ENCODE measurements around the gene GTF2IRD1. TPM values are rescaled to one million over a fixed set of nuclear protein-coding genes. Genes with fewer than 3 reads are reported as not detected.
"Not testable (repeated sequence)": the region's sequence is repeated elsewhere in the genome, so short reads cannot be mapped to it uniquely, and the experiment has no call there.

The GTF2IRD1 gene
- total RNA-seq, 2 experiments from 2014 or later, result 0.34 to 1.3 TPM

DNA sequence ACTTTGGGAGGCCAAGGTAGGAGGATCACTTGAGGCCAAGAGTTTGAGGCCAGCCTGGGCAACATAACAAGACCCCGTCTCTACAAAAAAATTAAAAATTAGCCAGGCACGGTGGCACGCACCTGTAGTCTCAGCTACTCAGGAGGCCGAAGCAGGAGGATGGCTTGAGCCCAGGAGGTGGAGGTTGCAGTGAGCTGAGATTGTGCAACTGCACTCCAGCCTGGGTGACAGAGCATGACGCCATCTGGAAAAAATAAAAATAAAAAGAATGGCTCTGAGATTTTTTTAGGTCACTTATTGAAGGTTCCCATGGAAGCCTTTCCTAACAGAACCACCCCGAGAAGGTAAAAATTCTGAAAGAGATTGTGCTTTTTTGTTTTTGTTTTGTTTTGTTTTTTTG, 109.9 kb downstream of the GTF2IRD1 start:
- H3K4me1 Mint-ChIP-seq; H3K4me3 Mint-ChIP-seq; H3K27ac Mint-ChIP-seq; H3K36me3 Mint-ChIP-seq; H3K9me3 Mint-ChIP-seq; POLR2A ChIA-PET; DNase-seq; H3K27me3 Mint-ChIP-seq; ATAC-seq (ENCODE audit: low read depth): not testable (repeated sequence)

DNA sequence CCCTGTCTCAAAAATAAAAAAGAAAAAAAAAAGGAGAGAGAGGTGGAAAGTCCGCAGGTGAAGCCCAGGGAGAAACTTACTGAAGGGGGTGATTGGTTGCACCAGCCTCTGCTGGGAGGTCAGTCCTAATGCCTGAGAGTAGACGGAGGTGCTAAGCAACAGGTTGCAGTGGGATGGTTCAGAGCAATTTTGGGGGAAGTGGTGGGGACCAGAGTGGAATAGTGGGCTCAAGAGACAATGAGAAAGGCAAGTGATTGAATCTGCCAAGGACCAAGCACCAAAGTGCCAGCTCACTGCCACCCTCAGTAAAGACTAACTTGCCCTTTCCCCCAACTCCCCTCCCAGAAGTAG, 113.6 kb downstream of the GTF2IRD1 start:
- H3K9me3 Mint-ChIP-seq, result no peaks in the 10 kb centered on the region
- POLR2A ChIA-PET, result no interaction called here
- no peaks in the 10 kb centered on the region for H3K4me1 Mint-ChIP-seq
- H3K27me3 Mint-ChIP-seq, result peaks cover 5% of the 10 kb centered on the region
- ATAC-seq (ENCODE audit: low read depth), result no peak
- no peaks in the 10 kb centered on the region for H3K36me3 Mint-ChIP-seq
- no peak overlapping the region for H3K27ac Mint-ChIP-seq
- DNase-seq, result no peak
- no peak overlapping the region for H3K4me3 Mint-ChIP-seq

DNA sequence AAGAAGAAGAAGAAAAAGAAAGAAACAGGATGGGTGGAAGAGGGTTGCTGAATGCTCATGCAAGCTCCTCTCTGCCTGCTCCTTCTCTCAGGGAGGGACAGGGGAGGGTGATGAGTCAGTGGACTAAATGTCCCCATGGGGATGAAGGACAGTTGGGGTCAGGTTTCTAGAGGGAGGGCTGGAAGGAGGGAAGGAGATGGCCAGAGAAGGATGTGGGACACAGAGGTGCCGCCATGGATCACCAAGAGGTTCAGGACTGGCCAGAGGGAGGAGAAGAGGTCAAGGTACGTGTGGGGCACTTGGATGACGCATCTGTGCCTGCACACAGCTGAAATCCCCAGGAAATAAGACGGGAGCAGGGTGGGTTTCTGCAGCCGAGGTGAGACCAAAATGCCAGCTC, 115.0 kb downstream of the GTF2IRD1 start:
- peaks cover 5% of the 10 kb centered on the region for H3K27me3 Mint-ChIP-seq
- no peak overlapping the region for H3K4me3 Mint-ChIP-seq
- no peaks in the 10 kb centered on the region for H3K4me1 Mint-ChIP-seq
- H3K36me3 Mint-ChIP-seq, result no peaks in the 10 kb centered on the region
- H3K9me3 Mint-ChIP-seq, result no peaks in the 10 kb centered on the region
- H3K27ac Mint-ChIP-seq, result no peak overlapping the region
- POLR2A ChIA-PET, result no interaction called here
- DNase-seq (no peak), ATAC-seq (ENCODE audit: low read depth) (no peak)

DNA sequence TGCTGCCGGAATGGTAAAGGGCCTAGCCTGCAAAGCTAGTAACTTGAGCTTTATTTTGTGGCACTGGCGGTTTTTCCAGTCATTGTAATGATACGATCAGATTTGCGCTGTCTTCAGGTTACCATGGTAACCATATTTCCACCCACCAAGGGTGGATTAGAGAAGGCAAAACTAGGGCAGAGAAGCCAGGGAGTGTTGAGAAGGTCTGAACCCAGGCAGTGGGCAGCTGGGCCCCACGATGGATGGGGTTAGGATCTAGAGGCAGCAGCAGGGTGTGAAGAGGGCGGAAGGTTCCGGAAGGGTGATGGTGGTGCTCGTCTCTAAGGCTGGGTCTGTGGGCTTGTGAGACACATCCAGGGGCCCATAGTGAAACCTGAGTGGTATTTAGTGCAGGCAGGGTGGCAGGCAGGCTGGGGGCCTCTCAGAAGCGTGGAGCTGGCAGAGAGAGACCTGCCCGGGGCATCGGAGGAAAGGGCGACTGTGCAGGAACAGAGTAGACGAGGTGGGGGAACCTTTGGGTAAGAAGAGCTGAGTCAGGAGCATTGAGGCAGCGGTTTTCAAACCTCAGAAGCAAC, 115.9 kb downstream of the GTF2IRD1 start:
- Mint-ChIP-seq H3K36me3 (no peaks in the 10 kb centered on the region), H3K27me3 (peaks cover 5% of the 10 kb centered on the region), H3K9me3 (no peaks in the 10 kb centered on the region), H3K4me3 (no peak overlapping the region), H3K27ac (no peak overlapping the region), H3K4me1 (no peaks in the 10 kb centered on the region)
- POLR2A ChIA-PET, result no interaction called here
- DNase-seq, result no peak
- ATAC-seq (ENCODE audit: low read depth), result no peak

DNA sequence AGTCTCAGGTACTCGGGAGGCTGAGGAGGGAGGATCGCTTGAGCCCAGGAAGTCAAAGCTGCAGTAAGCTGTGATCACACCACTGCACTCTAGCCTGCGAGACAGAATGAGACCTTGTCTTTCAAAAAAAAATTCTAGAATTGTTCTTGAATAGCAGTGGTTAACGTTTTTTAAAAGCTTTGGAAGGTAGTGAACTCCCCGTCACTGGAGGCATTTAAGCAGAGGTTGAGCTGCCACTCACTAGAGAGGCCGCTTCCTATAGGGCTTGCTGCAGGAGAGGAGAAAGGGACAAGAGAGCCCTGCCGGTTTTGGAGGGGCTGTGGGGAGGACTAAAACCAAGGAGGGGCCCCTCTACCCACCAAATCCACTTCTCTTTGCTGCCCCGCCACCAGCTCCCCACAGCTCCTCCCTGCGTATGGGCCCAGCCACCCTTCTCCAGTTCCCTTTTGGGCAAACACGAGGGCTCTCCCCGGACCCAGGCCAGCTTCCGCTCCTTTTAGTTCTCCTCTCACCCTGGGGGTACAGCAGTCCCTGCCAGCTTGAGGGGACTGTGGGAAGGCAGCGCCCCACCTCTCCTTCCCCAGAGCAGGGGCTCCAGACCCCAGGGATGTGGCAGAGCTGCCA, 116.9 kb downstream of the GTF2IRD1 start:
- Mint-ChIP-seq H3K36me3 (no peaks in the 10 kb centered on the region), H3K27ac (no peak overlapping the region), H3K27me3 (peaks cover 5% of the 10 kb centered on the region), H3K4me1 (no peaks in the 10 kb centered on the region), H3K4me3 (no peak overlapping the region), H3K9me3 (no peaks in the 10 kb centered on the region)
- no peak for ATAC-seq (ENCODE audit: low read depth)
- no peak for DNase-seq
- POLR2A ChIA-PET, result interaction anchor here (0.7 kb wide), 1 partner anchor 559 kb away, joined by 3 read pairs; no protein-coding TSS in a partner anchor

DNA sequence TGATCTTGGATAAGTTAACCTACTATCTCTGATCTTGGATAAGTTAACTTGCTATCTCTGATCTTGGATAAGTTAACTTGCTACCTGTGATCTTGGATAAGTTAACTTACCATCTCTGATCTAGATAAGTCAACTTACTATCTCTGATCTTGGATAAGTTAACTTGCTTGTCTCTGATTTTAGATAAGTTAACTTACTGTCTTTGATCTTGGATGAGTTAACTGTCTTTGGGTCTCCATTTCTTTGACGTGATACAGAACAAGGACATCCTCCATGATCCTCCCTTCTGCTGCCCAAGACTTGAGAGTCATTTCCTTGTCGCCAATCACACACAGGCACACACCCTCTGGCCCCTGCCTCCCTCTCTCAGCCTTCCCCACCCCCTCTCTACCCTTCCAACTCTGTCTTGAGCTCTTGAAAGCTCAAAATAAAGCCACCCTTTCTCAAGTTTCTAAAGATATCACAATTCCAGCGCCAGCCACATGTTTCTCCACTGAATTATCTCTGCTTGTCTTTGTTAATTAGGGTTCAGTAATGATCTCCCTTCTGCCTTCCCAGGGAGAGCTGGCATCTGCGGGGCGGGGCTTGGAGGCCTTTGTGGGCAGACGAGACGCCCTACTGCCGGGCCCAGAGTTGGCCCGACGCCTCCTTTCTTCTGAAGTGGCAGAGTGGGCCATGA, 118.7 kb downstream of the GTF2IRD1 start:
- no peak for DNase-seq
- no peaks in the 10 kb centered on the region for H3K36me3 Mint-ChIP-seq
- POLR2A ChIA-PET, result no interaction called here
- H3K27me3 Mint-ChIP-seq, result peaks cover 5% of the 10 kb centered on the region
- H3K9me3 Mint-ChIP-seq, result no peaks in the 10 kb centered on the region
- no peak overlapping the region for H3K4me3 Mint-ChIP-seq
- no peak for ATAC-seq (ENCODE audit: low read depth)
- H3K4me1 Mint-ChIP-seq, result no peaks in the 10 kb centered on the region
- no peak overlapping the region for H3K27ac Mint-ChIP-seq

DNA sequence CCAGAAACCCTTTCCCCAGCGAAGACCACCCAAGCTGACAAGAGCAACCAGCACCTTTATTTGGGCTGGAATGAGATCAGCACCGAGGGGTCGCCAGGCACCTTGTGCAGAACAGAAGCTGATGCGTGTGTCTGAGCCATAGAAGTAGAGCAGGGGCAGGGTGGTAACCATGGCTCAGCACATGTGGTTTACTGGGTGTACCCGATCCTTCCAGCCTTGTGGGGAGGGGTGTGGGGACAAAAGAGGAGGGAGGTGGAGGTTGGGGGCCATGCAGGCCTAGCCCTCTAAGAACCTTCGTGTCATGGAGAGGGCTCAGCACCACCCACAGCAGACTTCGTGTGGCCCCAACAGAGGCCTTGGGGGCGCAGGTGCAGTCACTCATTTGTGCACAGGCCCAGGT, 119.8 kb downstream of the GTF2IRD1 start:
- DNase-seq, result no peak
- ATAC-seq (ENCODE audit: low read depth), result no peak
- POLR2A ChIA-PET, result no interaction called here
- Mint-ChIP-seq H3K36me3 (no peaks in the 10 kb centered on the region), H3K9me3 (no peaks in the 10 kb centered on the region), H3K4me3 (no peak overlapping the region), H3K27me3 (peaks cover 3% of the 10 kb centered on the region), H3K27ac (no peak overlapping the region), H3K4me1 (no peaks in the 10 kb centered on the region)

DNA sequence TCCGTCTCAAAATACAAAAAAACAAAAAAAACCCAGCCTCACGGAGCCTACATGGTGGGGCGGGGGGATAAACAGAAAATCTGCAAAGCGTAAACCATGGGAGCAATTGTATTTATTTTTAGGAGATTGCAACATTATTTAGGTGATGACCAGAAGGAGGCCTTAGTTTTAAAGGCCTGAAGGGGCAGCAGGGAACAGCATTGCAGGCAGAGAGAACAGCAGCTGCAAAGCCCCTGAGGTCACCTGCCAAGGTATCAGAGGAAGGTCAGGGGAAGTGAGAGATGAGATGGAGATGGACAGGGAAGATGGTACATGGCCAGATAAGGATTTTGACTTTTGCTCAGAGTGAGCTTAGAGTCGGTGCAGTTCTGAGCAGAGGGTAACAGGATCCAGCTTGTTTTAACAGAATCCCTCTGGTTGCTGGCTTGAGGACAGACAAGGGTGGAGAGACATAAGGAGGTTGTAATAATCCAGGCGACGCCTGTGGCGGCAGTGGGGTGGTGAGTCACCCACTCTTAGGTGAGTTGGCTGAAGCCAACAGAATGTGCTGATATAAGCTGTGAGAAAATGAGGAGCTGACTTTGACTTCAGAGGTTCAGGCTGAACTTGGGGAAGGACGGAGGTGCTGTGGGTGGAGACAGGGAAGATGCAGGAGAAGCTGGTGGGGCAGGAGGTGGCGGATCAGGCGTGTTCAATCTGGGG, 121.5 kb downstream of the GTF2IRD1 start:
- Mint-ChIP-seq H3K9me3 (no peaks in the 10 kb centered on the region), H3K36me3 (no peaks in the 10 kb centered on the region), H3K27me3 (no peaks in the 10 kb centered on the region), H3K4me1 (no peaks in the 10 kb centered on the region), H3K4me3 (no peak overlapping the region), H3K27ac (no peak overlapping the region)
- no peak for ATAC-seq (ENCODE audit: low read depth)
- no peak for DNase-seq
- POLR2A ChIA-PET, result no interaction called here

DNA sequence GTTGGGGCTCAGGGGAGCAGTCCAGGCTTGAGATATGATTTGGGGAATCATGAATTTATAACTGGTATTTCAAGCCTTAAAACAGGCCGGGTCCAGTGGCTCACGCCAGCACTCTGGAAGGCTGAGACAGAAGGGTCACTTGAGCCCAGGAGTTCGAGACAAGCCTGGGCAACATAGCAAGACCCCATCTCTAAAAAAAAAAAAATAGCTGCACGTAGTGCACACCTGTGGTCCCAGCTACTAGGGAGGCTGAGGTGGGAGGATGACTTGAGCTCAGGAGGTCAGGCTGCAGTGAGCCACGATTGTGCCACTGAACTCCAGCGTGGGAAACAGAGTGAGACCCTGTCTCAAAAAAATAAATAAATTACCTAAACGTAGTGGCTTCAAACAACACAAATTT, 122.1 kb downstream of the GTF2IRD1 start:
- Mint-ChIP-seq H3K4me3 (no peak overlapping the region), H3K27me3 (no peaks in the 10 kb centered on the region), H3K9me3 (no peaks in the 10 kb centered on the region), H3K36me3 (no peaks in the 10 kb centered on the region), H3K4me1 (no peaks in the 10 kb centered on the region), H3K27ac (no peak overlapping the region)
- POLR2A ChIA-PET, result no interaction called here
- DNase-seq (no peak), ATAC-seq (ENCODE audit: low read depth) (no peak)

DNA sequence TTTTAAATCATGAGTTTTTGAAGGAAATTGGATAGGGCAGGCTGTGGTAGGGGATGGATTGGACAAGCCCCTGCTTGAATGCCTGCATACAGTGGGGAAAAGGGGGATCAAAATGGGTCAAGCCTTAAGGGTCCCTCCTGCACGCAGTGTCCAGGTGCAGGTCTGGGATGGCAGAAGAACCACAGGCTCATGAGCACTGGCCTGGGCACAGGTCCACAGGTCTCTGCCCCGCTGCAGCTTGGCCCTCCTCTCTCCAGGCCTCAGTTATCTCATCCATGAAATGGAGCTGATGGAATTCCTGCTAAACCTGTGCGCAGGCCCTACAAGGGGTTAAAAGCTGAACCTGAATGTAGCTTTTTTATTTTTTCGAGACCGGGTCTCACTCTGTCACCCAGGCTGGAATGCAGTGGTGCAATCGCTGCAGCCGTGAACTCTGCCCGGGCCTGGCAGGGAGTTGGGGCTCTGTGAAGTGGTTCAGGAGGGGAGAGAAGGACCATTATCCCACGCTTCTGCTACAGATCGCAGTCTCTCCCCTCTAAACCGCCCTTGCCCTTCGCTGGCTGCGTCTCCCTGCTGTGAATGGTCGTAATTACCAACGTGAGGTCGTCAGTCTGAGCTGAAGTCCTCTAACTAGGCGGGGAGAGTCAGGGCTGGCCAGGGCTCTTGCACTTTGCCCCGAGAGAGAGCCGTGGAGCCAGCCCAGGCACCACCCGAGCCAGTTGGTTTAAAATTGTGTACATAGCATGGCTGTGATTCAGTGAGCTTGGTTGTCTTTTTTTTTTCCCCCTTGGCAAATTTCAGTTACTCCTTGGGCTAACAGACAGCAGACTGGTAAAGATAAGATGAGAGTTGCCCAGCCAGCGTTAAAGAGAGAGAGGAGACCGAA, 126.3 kb downstream of the GTF2IRD1 start:
- POLR2A ChIA-PET, result interaction anchor here (0.6 kb wide), 1 partner anchor 453 kb away, joined by 3 read pairs; no protein-coding TSS in a partner anchor
- ATAC-seq (ENCODE audit: low read depth), result no peak
- H3K4me1 Mint-ChIP-seq, result no peaks in the 10 kb centered on the region

DNA sequence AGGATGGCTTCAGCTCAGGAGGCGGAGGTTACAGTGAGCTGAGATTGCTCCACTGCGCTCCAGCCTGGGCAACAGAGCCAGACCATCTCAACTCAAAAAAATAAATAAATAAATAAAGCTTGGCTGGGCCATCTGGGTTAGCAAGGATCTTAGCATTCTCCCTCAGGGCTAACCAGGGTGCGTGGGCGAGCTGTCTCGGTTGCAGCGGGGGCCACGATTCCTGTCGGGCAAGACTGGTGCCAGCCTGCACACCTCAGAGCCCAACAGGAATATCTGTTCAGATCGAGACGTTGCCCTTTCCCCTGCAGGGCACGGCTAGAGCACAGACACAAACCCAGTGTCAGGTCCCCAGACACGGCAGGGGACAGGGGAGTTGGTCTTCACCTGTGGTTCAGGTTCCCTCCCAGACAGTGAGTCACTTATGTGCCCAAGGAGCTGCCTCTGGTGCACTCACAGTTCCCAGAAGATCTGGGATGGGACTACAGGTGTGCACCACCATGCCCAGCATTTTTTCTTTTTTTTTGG, 128.3 kb downstream of the GTF2IRD1 start:
- no peak for ATAC-seq (ENCODE audit: low read depth)
- Mint-ChIP-seq H3K4me3 (no peak overlapping the region), H3K27ac (no peak overlapping the region), H3K27me3 (no peaks in the 10 kb centered on the region), H3K4me1 (no peaks in the 10 kb centered on the region), H3K36me3 (no peaks in the 10 kb centered on the region), H3K9me3 (no peaks in the 10 kb centered on the region)
- POLR2A ChIA-PET, result no interaction called here
- DNase-seq, result no peak

More for the DNA sequence above, 126.3 kb downstream of the GTF2IRD1 start:
- Mint-ChIP-seq H3K4me3 (no peak overlapping the region), H3K36me3 (no peaks in the 10 kb centered on the region), H3K27ac (no peak overlapping the region), H3K9me3 (no peaks in the 10 kb centered on the region), H3K27me3 (no peaks in the 10 kb centered on the region)
- DNase-seq, result no peak

DNA sequence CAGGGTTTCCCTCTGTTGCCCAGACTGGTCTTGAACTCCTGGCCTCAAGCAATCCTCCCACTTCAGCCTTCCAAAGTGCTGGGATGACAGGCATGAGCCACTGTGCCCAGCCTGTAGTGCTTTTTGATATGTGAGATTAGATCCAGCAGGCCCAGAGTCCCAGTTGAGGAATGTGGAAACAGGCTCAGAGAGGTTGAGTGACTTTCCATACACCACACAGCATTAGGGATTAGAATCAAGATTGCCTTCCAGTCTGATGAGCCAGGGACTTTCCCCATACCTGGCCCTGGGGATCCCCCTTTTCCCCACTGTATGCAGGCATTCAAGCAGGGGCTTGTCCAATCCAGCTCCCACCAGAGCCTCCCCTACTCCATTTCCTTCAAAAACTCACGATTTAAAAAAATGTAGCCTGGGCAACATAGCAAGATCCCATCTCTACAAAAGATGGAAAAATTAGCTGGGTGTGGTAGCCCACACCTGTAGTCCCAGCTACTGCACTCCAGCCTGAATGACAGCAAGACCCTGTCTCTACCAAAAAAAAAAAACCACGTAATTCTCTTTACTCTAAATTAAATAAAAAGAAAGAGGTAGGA, 128.8 kb downstream of the GTF2IRD1 start:
- H3K9me3 Mint-ChIP-seq, result no peaks in the 10 kb centered on the region
- ATAC-seq (ENCODE audit: low read depth), result no peak
- no peak overlapping the region for H3K27ac Mint-ChIP-seq
- H3K36me3 Mint-ChIP-seq, result no peaks in the 10 kb centered on the region
- no peak overlapping the region for H3K4me3 Mint-ChIP-seq
- H3K27me3 Mint-ChIP-seq, result no peaks in the 10 kb centered on the region
- POLR2A ChIA-PET, result no interaction called here
- H3K4me1 Mint-ChIP-seq, result no peaks in the 10 kb centered on the region
- no peak for DNase-seq

DNA sequence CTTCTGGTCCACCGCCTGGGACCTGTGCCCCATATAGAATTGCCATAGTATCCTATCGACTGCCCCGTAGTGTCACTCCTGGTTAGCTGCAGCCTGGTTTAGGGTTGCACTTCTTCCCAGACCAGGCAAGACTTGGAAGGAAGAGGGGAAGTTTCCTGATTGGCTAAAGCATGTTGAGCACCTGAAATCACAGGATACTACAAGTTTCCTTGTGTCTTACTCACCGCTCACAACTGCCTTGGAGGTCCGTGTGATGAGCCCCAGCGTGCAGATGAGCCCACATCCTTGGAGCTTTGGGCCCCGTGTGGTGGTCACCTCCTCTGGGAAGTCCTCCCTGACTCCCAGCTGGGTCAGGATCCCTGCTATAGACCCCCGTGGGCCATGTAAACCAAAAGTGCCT, 129.9 kb downstream of the GTF2IRD1 start:
- no peak for ATAC-seq (ENCODE audit: low read depth)
- Mint-ChIP-seq H3K27me3 (no peaks in the 10 kb centered on the region), H3K36me3 (no peaks in the 10 kb centered on the region), H3K4me1 (no peaks in the 10 kb centered on the region), H3K9me3 (no peaks in the 10 kb centered on the region), H3K4me3 (no peak overlapping the region), H3K27ac (no peak overlapping the region)
- no peak for DNase-seq
- POLR2A ChIA-PET, result no interaction called here

Measured in activated naive CD8-positive, alpha-beta T cell treated with anti-CD3 and anti-CD28 coated beads, Interleukin-2, amount 10 ng/mL, durations not matched to agents 7 days and 5 days (primary cell).